Midbrain (tissue), 1 donor: ENCODE results near the gene VGLL4.
"Not testable (repeated sequence)": the region's sequence is repeated elsewhere in the genome, so short reads cannot be mapped to it uniquely, and the experiment has no call there.

Source experiments
- DNase-seq: peaks from one replicate; lab custom pipeline; 2025; lab: John Stamatoyannopoulos, UW

VGLL4 gene

GRCh38 chr3:11643605-11644087 is at the start of gene VGLL4:
TSS of gene VGLL4 (minus strand) at chr3:11643915. CDS start at chr3:11643518, 397 bp downstream.
- peak; percentile 95 for DNase-seq

- no peak for DNase-seq
These were observed 48.8 kb upstream of the VGLL4 start for GRCh38 chr3:11692532-11692813.

GRCh38 chr3:11691767-11692531 is 48.2 kb upstream of the VGLL4 start:
- DNase-seq = no peak

GRCh38 chr3:11690863-11691766 is 47.4 kb upstream of the VGLL4 start:
- DNase-seq = no peak

GRCh38 chr3:11689749-11690148 is 46.0 kb upstream of the VGLL4 start:
- DNase-seq = no peak

GRCh38 chr3:11684980-11685379 is 41.3 kb upstream of the VGLL4 start:
- not testable (repeated sequence) for DNase-seq

GRCh38 chr3:11680509-11680908 is 36.8 kb upstream of the VGLL4 start:
- DNase-seq = no peak

GRCh38 chr3:11679964-11680363 is 36.2 kb upstream of the VGLL4 start:
- DNase-seq = no peak

GRCh38 chr3:11672363-11672762 is 28.6 kb upstream of the VGLL4 start:
- DNase-seq = no peak

- no peak for DNase-seq
These were observed 28.0 kb upstream of the VGLL4 start for GRCh38 chr3:11671648-11672100.

- DNase-seq = no peak
These were observed 24.8 kb upstream of the VGLL4 start for GRCh38 chr3:11668243-11669235.

- DNase-seq = no peak
These were observed 21.6 kb upstream of the VGLL4 start for GRCh38 chr3:11665331-11665730.

- DNase-seq = no peak
These were observed 18.8 kb upstream of the VGLL4 start for GRCh38 chr3:11662392-11662990.

- DNase-seq = no peak
These were observed 18.1 kb upstream of the VGLL4 start for GRCh38 chr3:11661827-11662226.

- no peak for DNase-seq
These were observed 17.4 kb upstream of the VGLL4 start for GRCh38 chr3:11661052-11661656.

- DNase-seq = no peak
These were observed 16.5 kb upstream of the VGLL4 start for GRCh38 chr3:11660242-11660641.

GRCh38 chr3:11658180-11658579 is 14.5 kb upstream of the VGLL4 start:
- no peak for DNase-seq

- DNase-seq = no peak
These were observed 11.6 kb upstream of the VGLL4 start for GRCh38 chr3:11655196-11655928.

GRCh38 chr3:11654166-11654565 is 10.5 kb upstream of the VGLL4 start:
- no peak for DNase-seq
